ENCODE measurements around the gene ASCC3. TPM values are rescaled to one million over a fixed set of nuclear protein-coding genes. Genes with fewer than 3 reads are reported as not detected.
"Not testable (repeated sequence)": the region's sequence is repeated elsewhere in the genome, so short reads cannot be mapped to it uniquely, and the experiment has no call there.

The ASCC3 gene
- polyA plus RNA-seq, 3 donors = 3.4 to 7.0 (median 4.3) TPM

DNA sequence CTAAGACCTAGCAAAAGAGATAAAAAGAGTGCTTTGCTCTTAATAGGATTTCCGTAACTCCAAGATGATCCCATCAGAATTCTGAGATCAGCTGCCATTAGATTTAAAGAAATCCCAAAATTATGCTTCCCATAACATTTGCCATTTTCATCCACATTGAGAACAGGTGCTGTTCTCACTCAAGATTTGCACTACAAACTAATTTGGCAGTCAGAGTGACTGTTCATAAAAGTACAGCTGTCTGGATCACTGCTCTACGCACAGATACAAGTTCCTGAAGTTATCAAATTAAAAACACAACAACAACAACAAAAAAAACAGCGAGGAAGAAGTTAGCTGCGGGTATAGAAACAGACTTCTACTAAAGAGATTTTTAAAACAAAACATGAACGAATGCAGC is 58.1 kb downstream of the ASCC3 start:
- WGBS, 3 donors = 89 to 95% (median 95%) methylated on average over 5 of the region's 5 CpGs
- H3K27ac ChIP-seq (ENCODE audit: low read depth, low read length) = no peak overlapping the region

DNA sequence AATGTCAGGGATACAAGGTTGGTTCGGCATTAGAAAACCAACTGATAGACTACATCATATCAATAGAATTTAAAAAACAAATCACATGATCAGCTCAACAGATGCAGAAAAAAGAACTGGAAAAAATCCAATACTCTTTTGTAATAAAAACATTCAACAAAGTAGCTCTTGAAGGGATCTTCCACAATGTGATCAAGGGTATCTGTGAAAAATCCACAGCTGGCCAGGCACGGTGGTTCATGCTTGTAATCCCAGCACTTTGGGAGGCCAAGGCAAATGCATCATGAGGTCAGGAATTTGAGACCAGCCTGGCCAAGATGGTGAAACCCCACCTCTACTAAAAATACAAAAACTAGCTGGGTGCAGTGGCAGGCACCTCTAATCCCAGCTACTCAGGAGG is 63.1 kb downstream of the ASCC3 start:
- 96 to 100% (median 98%) methylated on average over 2 of the region's 2 CpGs for WGBS, 3 donors
- no peak overlapping the region for H3K27ac ChIP-seq (ENCODE audit: low read depth, low read length)

DNA sequence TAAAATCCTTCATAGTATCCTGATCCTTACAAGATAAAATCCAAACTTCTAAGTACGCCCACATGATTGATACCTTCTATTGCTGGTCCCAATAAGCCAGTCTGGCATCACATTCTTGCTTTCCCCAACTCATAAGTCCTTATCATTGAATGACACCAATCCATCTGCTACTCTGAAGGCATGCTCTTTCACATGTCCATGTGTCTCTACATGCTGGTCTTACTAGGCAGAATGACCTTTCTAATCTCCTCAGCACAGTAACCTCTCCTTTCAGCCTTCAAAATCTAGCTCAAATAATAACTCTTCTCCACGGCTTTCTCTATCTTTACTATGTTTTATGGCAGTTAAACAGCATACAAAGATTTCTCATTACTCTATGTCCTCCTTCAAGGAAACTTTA is 71.1 kb downstream of the ASCC3 start:
- whole genome bisulfite sequencing, 3 donors = 85 to 91% (median 90%) methylated on average over 2 of the region's 2 CpGs
- H3K27ac ChIP-seq (ENCODE audit: low read depth, low read length) = no peak overlapping the region

DNA sequence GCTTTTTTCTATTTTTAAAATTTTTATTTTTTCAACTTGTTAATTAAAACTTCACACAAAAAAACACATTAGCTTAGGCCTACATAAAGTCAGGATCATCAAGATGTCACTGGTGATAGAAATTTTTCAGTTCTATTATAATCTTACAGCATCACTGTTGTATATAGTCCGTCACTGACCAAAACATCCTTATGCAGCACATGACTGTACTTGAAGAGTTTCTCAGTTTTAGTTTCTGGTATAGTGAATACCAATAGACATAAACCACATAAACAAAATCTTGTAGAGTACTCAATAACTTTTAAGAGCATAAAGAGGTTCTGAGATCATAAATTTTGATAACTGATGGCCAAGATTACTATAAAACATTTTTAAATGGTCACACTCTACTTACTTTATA is 71.8 kb downstream of the ASCC3 start:
- no peak overlapping the region for H3K27ac ChIP-seq (ENCODE audit: low read depth, low read length)
- WGBS, 3 donors = 93 to 100% (median 99%) methylated on average over 1 of the region's 1 CpG

DNA sequence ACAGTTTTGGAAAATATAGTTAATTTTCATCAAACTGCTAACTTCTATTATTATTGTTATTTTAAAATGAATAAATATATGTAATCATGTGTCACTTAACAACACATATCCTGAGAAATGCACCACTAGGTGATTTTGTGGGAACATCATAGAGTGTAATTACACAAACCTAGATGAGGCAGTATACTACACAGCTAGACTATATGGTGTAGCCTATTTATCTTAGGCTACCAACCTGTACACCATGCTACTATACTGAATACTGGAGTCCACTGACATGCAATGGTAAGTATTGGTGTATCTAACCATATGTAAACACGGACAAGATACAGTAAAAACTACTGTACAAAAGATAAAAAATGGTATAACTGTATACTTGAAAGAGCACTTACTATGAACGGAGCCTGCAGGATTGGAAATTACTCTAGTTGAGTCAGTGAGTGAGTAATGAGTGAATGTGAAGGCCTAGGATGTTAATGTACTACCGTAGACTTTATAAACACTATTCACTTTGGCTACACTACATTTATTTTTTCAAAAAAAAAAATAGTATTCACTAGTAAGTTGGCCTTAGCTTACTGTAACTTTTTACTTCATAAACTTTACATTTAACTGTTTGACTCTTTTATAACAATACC is 72.4 kb downstream of the ASCC3 start:
- no peak overlapping the region for H3K27ac ChIP-seq (ENCODE audit: low read depth, low read length)
- 93 to 95% (median 95%) methylated on average over 3 of the region's 3 CpGs for WGBS, 3 donors

- no peak overlapping the region for H3K27ac ChIP-seq (ENCODE audit: low read depth, low read length)
- 66 to 95% (median 77%) methylated on average over 4 of the region's 4 CpGs for WGBS, 3 donors
Observed at GRCh38 chr6:100806296-100806695, 74.8 kb downstream of the ASCC3 start.

DNA sequence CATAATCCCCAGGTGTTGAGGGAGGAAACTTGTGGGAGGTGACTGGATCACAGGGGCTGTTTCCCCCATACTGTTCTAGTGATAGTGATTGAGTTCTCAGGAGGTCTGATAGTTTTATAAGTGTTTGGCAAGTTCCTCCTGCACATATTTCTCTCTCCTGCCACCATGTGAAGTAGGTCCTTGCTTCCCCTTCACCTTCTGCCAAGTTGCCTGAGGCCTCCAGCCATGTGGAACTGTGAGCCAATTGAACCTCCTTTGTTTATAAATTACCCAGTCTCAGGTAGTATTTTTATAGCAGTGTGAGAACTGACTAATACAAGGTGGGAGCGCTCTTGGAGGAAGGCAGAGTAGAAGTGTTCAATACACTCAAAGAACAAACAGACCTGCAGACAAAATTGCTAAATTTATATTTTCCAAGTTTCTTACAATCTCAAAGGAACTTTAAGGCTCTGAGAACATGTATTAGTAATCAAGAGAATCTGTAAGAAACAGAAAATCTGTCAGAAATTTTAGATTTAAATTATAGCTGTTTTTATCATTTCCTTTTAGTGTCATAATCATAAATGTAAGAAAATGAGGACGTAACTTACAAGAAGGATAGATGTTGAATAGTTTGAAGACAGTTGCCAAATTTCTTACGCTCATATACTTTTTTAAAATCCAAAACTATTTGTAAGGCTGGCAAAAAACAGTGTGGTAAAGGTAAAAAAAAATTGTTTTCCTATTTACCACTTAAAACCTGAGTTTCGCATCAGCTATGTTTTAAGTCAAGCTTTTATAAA is 77.7 kb downstream of the ASCC3 start:
- 74 to 90% (median 75%) methylated on average over 4 of the region's 4 CpGs for WGBS, 3 donors
- H3K27ac ChIP-seq (ENCODE audit: low read depth, low read length) = no peak overlapping the region

GRCh38 chr6:100801036-100801435 is 80.1 kb downstream of the ASCC3 start:
- H3K27ac ChIP-seq (ENCODE audit: low read depth, low read length) = no peak overlapping the region
- 84 to 98% (median 88%) methylated on average over 1 of the region's 1 CpG for WGBS, 3 donors

GRCh38 chr6:100796049-100796823 is 84.9 kb downstream of the ASCC3 start:
- 92 to 97% (median 93%) methylated on average over 4 of the region's 4 CpGs for WGBS, 3 donors
- H3K27ac ChIP-seq (ENCODE audit: low read depth, low read length) = no peak overlapping the region

GRCh38 chr6:100790084-100790483 is 91.0 kb downstream of the ASCC3 start:
- no peak overlapping the region for H3K27ac ChIP-seq (ENCODE audit: low read depth, low read length)
- WGBS, 3 donors = 70 to 90% (median 75%) methylated on average over 2 of the region's 2 CpGs

GRCh38 chr6:100785982-100786381 is 95.1 kb downstream of the ASCC3 start:
- WGBS, 3 donors = 91 to 98% (median 98%) methylated on average over 1 of the region's 1 CpG
- H3K27ac ChIP-seq (ENCODE audit: low read depth, low read length) = no peak overlapping the region

DNA sequence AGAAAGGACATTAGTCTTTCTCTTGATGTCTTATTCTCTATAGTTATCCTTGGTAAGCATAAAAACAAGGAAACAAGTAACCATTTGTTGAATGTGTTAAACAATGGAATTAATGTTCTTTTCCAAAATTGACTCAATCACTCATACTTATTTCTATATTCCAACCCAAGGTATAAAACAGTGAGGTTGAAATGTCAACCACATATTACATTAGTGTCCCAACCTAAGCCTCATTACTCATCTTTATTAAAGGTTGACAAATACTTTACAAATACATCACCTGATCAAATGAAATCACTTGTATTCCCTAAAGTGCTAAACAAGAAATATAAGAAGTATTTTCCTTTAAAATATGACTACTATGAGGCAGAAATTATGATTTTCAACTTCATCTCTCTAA is 100.5 kb downstream of the ASCC3 start:
- H3K27ac ChIP-seq (ENCODE audit: low read depth, low read length) = no peak overlapping the region

DNA sequence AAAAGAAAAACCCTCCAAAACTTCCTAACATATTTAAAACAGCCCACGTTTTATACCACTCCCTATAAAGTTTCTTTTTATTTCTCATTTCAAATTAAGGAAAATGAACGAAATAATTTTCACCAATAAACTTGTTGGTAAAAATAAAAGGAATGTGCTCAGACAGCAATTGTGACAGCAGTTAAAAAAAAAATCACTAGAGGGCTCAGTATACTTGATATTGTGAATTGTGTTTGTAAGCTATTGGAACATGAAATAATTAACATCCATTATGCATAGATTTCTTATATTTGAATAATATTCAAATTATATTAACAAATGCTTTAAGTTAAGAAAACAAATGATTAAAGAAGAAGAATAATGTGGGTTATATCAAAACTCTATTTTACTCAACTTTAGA is 105.5 kb downstream of the ASCC3 start:
- WGBS, 3 donors = 76 to 82% (median 80%) methylated on average over 2 of the region's 2 CpGs
- no peak overlapping the region for H3K27ac ChIP-seq (ENCODE audit: low read depth, low read length)

GRCh38 chr6:100774681-100775080 is 106.4 kb downstream of the ASCC3 start:
- WGBS, 3 donors = 0% methylated on average over 1 of the region's 1 CpG
- no peak overlapping the region for H3K27ac ChIP-seq (ENCODE audit: low read depth, low read length)

GRCh38 chr6:100768816-100769351 is 112.2 kb downstream of the ASCC3 start:
- WGBS, 3 donors = 84 to 89% (median 87%) methylated on average over 1 of the region's 1 CpG
- H3K27ac ChIP-seq (ENCODE audit: low read depth, low read length) = no peak overlapping the region

- H3K27ac ChIP-seq (ENCODE audit: low read depth, low read length) = no peak overlapping the region
- 94 to 97% (median 97%) methylated on average over 2 of the region's 2 CpGs for WGBS, 3 donors
Observed at GRCh38 chr6:100763617-100764241, 117.4 kb downstream of the ASCC3 start.

GRCh38 chr6:100761841-100762240 is 119.3 kb downstream of the ASCC3 start:
- 78 to 96% (median 96%) methylated on average over 2 of the region's 2 CpGs for WGBS, 3 donors
- H3K27ac ChIP-seq (ENCODE audit: low read depth, low read length) = no peak overlapping the region

- 97 to 100% (median 98%) methylated on average over 1 of the region's 1 CpG for WGBS, 3 donors
Observed at GRCh38 chr6:100758386-100758785, 122.7 kb downstream of the ASCC3 start.

GRCh38 chr6:100753421-100753820 is 127.7 kb downstream of the ASCC3 start:
- 92 to 98% (median 96%) methylated on average over 3 of the region's 3 CpGs for WGBS, 3 donors

More at GRCh38 chr6:100758386-100758785, 122.7 kb downstream of the ASCC3 start:
- H3K27ac ChIP-seq (ENCODE audit: low read depth, low read length) = not testable (repeated sequence)

More at GRCh38 chr6:100753421-100753820, 127.7 kb downstream of the ASCC3 start:
- H3K27ac ChIP-seq (ENCODE audit: low read depth, low read length) = no peak overlapping the region
